Upper lobe of left lung (tissue), 6 donors: ENCODE data around the gene TAMALIN. TPM values are rescaled to one million over a fixed set of nuclear protein-coding genes. Genes with fewer than 3 reads are reported as not detected.

Experiments
- ATAC-seq, 2 donors: fragments of 200-7000 bp; cut with Tn5 transposase; one replicate each; pipeline ENCODE4 v1.9.1; 2022; ENCODE audit warnings: mild to moderate bottlenecking in 2 of 2, moderate library complexity in 2 of 2; ENCODE audit not compliant: low FRiP score in 2 of 2
- DNase-seq, 2 donors: peaks; one replicate each; pipeline ENCODE4 v3.0.0-alpha.2; 2019 to 2020
- H3K27ac ChIP-seq, 4 donors: fragments of 200-600 bp; sonication (generic); one replicate each; pipeline ENCODE4 v1.5.1; 2016 to 2019
- H3K27me3 ChIP-seq, 4 donors: fragments of 200-600 bp; sonication (generic); one replicate each; pipeline ENCODE4 v1.5.1; 2017 to 2019
- H3K36me3 ChIP-seq, 4 donors: fragments of 200-600 bp; sonication (generic); one replicate each; pipeline ENCODE4 v1.5.1; 2016 to 2019
- H3K4me1 ChIP-seq, 4 donors: fragments of 200-600 bp; sonication (generic); one replicate each; pipeline ENCODE4 v1.5.1; 2018 to 2019
- H3K4me3 ChIP-seq, 4 donors: fragments of 200-600 bp; sonication (generic); one replicate each; pipeline ENCODE4 v1.5.1; 2017 to 2019; ENCODE audit warnings: mild to moderate bottlenecking in 2 of 4, moderate library complexity in 1 of 4
- H3K9me3 ChIP-seq, 4 donors: fragments of 200-600 bp; sonication (generic); one replicate each; pipeline ENCODE4 v1.5.1; 2018 to 2019
- CTCF ChIP-seq, 6 experiments: fragments of 450-650 bp in 4 of 6; fragments of 200-600 bp in 2 of 6; sonication (generic) in 2 of 6; IDR thresholded peaks; one replicate each; pipeline ENCODE4 v1.5.1; 2016 to 2019; ENCODE audit warnings: antibody characterized with exemption in 6 of 6
- EP300 ChIP-seq, 4 donors: sonication (generic); formaldehyde crosslinking; IDR thresholded peaks; one replicate each; pipeline ENCODE4 v1.5.1; 2017; ENCODE audit warnings: antibody characterized with exemption in 4 of 4, control low read depth in 2 of 4
- POLR2A ChIP-seq, 4 donors: fragments of 450-650 bp; IDR thresholded peaks; one replicate each; pipeline ENCODE4 v1.5.1; 2016 to 2017; ENCODE audit warnings: antibody characterized with exemption in 4 of 4, mild to moderate bottlenecking in 2 of 4
- POLR2AphosphoS5 ChIP-seq, 2 donors: sonication (generic); formaldehyde crosslinking; IDR thresholded peaks; one replicate each; pipeline ENCODE4 v1.5.1; 2017; ENCODE audit warnings: antibody characterized with exemption in 2 of 2
- WGBS, 2 donors: methylation state at CpG; one replicate each; pipeline ENCODE4 v1.1.5; 2017 to 2018; 5-methylcytosine and 5-hydroxymethylcytosine counted together
- total RNA-seq, 6 donors: library from RNA; depleted of rRNA in 4 of 6; stranded (reverse); fragments of >200 nt in 4 of 6; gene quantifications; one replicate each; pipeline versions ENCODE4 v1.1.0 to v1.2.1, GENCODE V29; 2016 to 2021
- donor health status: DM: no; HTN: no; CAD: no; lungs with moderate emphysema.
- donor health status: DM: no; HTN: yes; CAD: no; lungs with severe emphysema.

Gene TAMALIN
- total RNA-seq, 6 donors from 2014 or later: 52.3 to 170 (median 73.7) TPM

- no peak for ATAC-seq
- Histone ChIP-seq H3K27ac (peak overlapping the region in 1 of 4 donors; percentile 7), H3K36me3 (peaks cover 12 to 76% (median 55%) of the 10 kb centered on the region in 4 donors), H3K27me3 (no peaks in the 10 kb centered on the region), H3K9me3 (no peaks in the 10 kb centered on the region), H3K4me3 (no peak overlapping the region), H3K4me1 (peaks cover 11 to 32% (median 17%) of the 10 kb centered on the region in 4 donors)
- 86 to 90% methylated on average over 19 to 27 of the region's 27 CpGs for WGBS, 2 donors
- peak in 1 of 2 donors; percentile 86 for DNase-seq
- TF ChIP-seq POLR2AphosphoS5 (IDR thresholded peaks at IDR 0.05): peak in 1 of 2 donors; percentile 63
- peak in 1 of 4 donors; percentile 9 for TF ChIP-seq POLR2A (IDR thresholded peaks at IDR 0.05)
- no peak for TF ChIP-seq EP300 (IDR thresholded peaks at IDR 0.05)
Observed at GRCh38 chr12:52055731-52056711, 49.3 kb downstream of the TAMALIN start.

- no peak for ATAC-seq
- peak in 1 of 2 donors; percentile 81 for DNase-seq
- Histone ChIP-seq H3K27ac (no peak overlapping the region), H3K9me3 (no peaks in the 10 kb centered on the region), H3K4me3 (no peak overlapping the region), H3K27me3 (no peaks in the 10 kb centered on the region), H3K36me3 (peaks cover 12 to 76% (median 55%) of the 10 kb centered on the region in 4 donors), H3K4me1 (peaks cover 10 to 32% (median 17%) of the 10 kb centered on the region in 4 donors)
- peak in 1 of 4 donors; percentile 6 for TF ChIP-seq POLR2A (IDR thresholded peaks at IDR 0.05)
- TF ChIP-seq EP300 (IDR thresholded peaks at IDR 0.05): no peak
- TF ChIP-seq POLR2AphosphoS5 (IDR thresholded peaks at IDR 0.05): peak in 1 of 2 donors; percentile 39
- no peak for TF ChIP-seq CTCF (IDR thresholded peaks at IDR 0.05)
- 92 to 93% methylated on average over 13 to 23 of the region's 23 CpGs for WGBS, 2 donors
Observed at GRCh38 chr12:52056801-52057637, 50.3 kb downstream of the TAMALIN start.

- H3K27ac ChIP-seq: no peak overlapping the region
- WGBS, 2 donors: 90 to 92% methylated on average over 13 to 14 of the region's 14 CpGs
Observed at GRCh38 chr12:52057638-52058576, 51.2 kb downstream of the TAMALIN start.

More at GRCh38 chr12:52057638-52058576, 51.2 kb downstream of the TAMALIN start:
- TF ChIP-seq POLR2A (IDR thresholded peaks at IDR 0.05) (no peak), CTCF (IDR thresholded peaks at IDR 0.05) (no peak), POLR2AphosphoS5 (IDR thresholded peaks at IDR 0.05) (no peak), EP300 (IDR thresholded peaks at IDR 0.05) (no peak)
- Histone ChIP-seq H3K4me3 (no peak overlapping the region), H3K27me3 (no peaks in the 10 kb centered on the region), H3K4me1 (peaks cover 1 to 25% (median 12%) of the 10 kb centered on the region in 4 donors), H3K36me3 (peaks cover 12 to 70% (median 55%) of the 10 kb centered on the region in 4 donors), H3K9me3 (no peaks in the 10 kb centered on the region)
- no peak for ATAC-seq
- no peak for DNase-seq
